Keratinocyte (primary cell): ENCODE measurements around the gene PPP6R1.

ENCODE experiments used
- CTCF ChIP-seq, 3 experiments: IDR thresholded peaks in 1 of 3; conservative IDR thresholded peaks in 1 of 3; optimal IDR thresholded peaks in 1 of 3; 2 replicates in 2 of 3; 3 replicates in 1 of 3; pipeline versions ENCODE3 to v1.5.1; 2011; ENCODE audit warnings: low read length in 3 of 3, mild to moderate bottlenecking in 3 of 3, moderate library complexity in 2 of 3, control low read depth in 1 of 3, inconsistent platforms in 1 of 3; ENCODE audit not compliant: insufficient read depth in 2 of 3; ENCODE audit errors: extremely low read depth in 1 of 3
- EZH2 ChIP-seq: IDR thresholded peaks from one replicate; pipeline ENCODE4 v1.6.1; 2012; ENCODE audit warnings: inconsistent platforms, mild to moderate bottlenecking, low read length, moderate library complexity

- no peak for TF ChIP-seq CTCF (optimal IDR thresholded peaks at IDR 0.05 in 1 of 3, IDR thresholded peaks at IDR 0.05 in 1 of 3, conservative IDR thresholded peaks at IDR 0.05 in 1 of 3; ENCODE audit: extremely low read depth in 1 of 3, insufficient read depth in 2 of 3, low read length in 3 of 3)
- TF ChIP-seq EZH2 = no peak
These were observed 30.3 kb downstream of the PPP6R1 start, which contains the start of gene TMEM86B for GRCh38 chr19:55228403-55229031.
